HCT116 (cell line): ENCODE data around the gene TNPO1. TPM values are rescaled to one million over a fixed set of nuclear protein-coding genes. Genes with fewer than 3 reads are reported as not detected.

Experiments
- ATAC-seq: fragments of 200-7000 bp; cut with Tn5 transposase; 2 replicates; pipeline ENCODE4 v1.9.1; 2020; ENCODE audit warnings: mild to moderate bottlenecking, moderate library complexity
- BruUV-seq: library from RNA; stranded (reverse); fragments of 400-500 nt; replicated peaks from 2 replicates; lab custom pipeline; 2021; lab: Mats Ljungman, UMichigan
- CTCF ChIA-PET: fragments of 300-600 bp; sonication (Branson Sonifier 250); formaldehyde crosslinking; loops from one replicate; lab custom pipeline; 2021; ENCODE audit warnings: antibody characterized with exemption; lab: Charles Lee
- POLR2A ChIA-PET: fragments of 300-600, 350-600 bp; sonication (Branson Sonifier 250); formaldehyde crosslinking; loops from one replicate; lab custom pipeline; 2021; ENCODE audit warnings: antibody characterized with exemption; lab: Charles Lee
- RAD21 ChIA-PET, 2 experiments: fragments of 300-600 bp; sonication (Branson Sonifier 250); formaldehyde crosslinking; loops; one replicate each; lab custom pipeline; 2023; ENCODE audit warnings: low total read pairs in 2 of 2; ENCODE audit not compliant: uncharacterized antibody in 2 of 2, unreplicated experiment in 2 of 2, low non-redundant PET in 1 of 2; lab: Charles Lee
- DNase-seq: peaks from one replicate; pipeline ENCODE4 v3.0.0-alpha.2; 2010; ENCODE audit warnings: low read depth, low spot score
- H2AFZ ChIP-seq: fragments of 200-600 bp; shearing (Covaris generic), sonication (generic); 2 replicates; pipeline ENCODE4 v1.6.1; 2017; ENCODE audit warnings: low read depth, mixed run types, mixed read lengths, antibody characterized with exemption, low read length; ENCODE audit not compliant: poor library complexity, severe bottlenecking
- H3K27ac ChIP-seq: 2 replicates; pipeline ENCODE4 v1.5.1; 2012; ENCODE audit warnings: low read depth, low read length
- H3K27me3 ChIP-seq: fragments of 200-600 bp; sonication (generic); 2 replicates; pipeline ENCODE4 v1.6.1; 2016; ENCODE audit warnings: mixed run types, low read length, mixed read lengths; ENCODE audit not compliant: insufficient read depth
- H3K36me3 ChIP-seq, 2 experiments: fragments of 200-500 bp in 1 of 2; fragments of 200-600 bp in 1 of 2; sonication (Bioruptor generic) in 1 of 2; sonication (generic) in 1 of 2; 2 replicates each; pipeline versions ENCODE4 v1.5.1 to v1.6.1; 2014 to 2016; ENCODE audit warnings: low read length in 2 of 2, inconsistent platforms in 1 of 2, mixed read lengths in 1 of 2, mixed run types in 1 of 2; ENCODE audit not compliant: insufficient read depth in 2 of 2, control insufficient read depth in 1 of 2
- H3K4me1 ChIP-seq, 2 experiments: fragments of 200-600 bp in 1 of 2; sonication (generic) in 1 of 2; 2 replicates each; pipeline versions ENCODE4 v1.5.1 to v1.6.1; 2012 to 2017; ENCODE audit warnings: low read length in 2 of 2, inconsistent platforms in 1 of 2, mild to moderate bottlenecking in 1 of 2, mixed read lengths in 1 of 2, mixed run types in 1 of 2, moderate library complexity in 1 of 2; ENCODE audit not compliant: insufficient read depth in 2 of 2, control insufficient read depth in 1 of 2
- H3K4me2 ChIP-seq: fragments of 200-600 bp; sonication (generic); 2 replicates; pipeline ENCODE4 v1.6.1; 2017; ENCODE audit warnings: mixed run types, low read length, mixed read lengths
- H3K4me3 ChIP-seq, 2 experiments: fragments of 200-600 bp in 1 of 2; sonication (generic) in 1 of 2; replicated peaks in 1 of 2; 2 replicates each; pipeline ENCODE4 v1.5.1; 2011 to 2016; ENCODE audit warnings: low read length in 2 of 2, control low read depth in 1 of 2, low read depth in 1 of 2, mild to moderate bottlenecking in 1 of 2, mixed read lengths in 1 of 2, mixed run types in 1 of 2
- H3K79me2 ChIP-seq: fragments of 200-600 bp; sonication (generic); 2 replicates; pipeline ENCODE4 v1.6.1; 2017; ENCODE audit warnings: mild to moderate bottlenecking, mixed run types, low read length, moderate library complexity, mixed read lengths; ENCODE audit not compliant: insufficient read depth
- H3K9ac ChIP-seq: fragments of 200-600 bp; sonication (generic); 2 replicates; pipeline ENCODE4 v1.6.1; 2016; ENCODE audit warnings: low read length, mixed read lengths
- H3K9me2 ChIP-seq: fragments of 200-600 bp; sonication (generic), shearing (Covaris generic); 2 replicates; pipeline ENCODE4 v1.6.1; 2017; ENCODE audit warnings: mixed run types, mild to moderate bottlenecking, moderate library complexity; ENCODE audit not compliant: insufficient read depth
- H3K9me3 ChIP-seq, 2 experiments: fragments of 200-500 bp in 1 of 2; fragments of 200-600 bp in 1 of 2; sonication (Bioruptor generic) in 1 of 2; sonication (generic) in 1 of 2; 2 replicates each; pipeline ENCODE4 v1.6.1; 2014 to 2017; ENCODE audit warnings: low read length in 2 of 2, mixed read lengths in 2 of 2, inconsistent platforms in 1 of 2, low read depth in 1 of 2, mild to moderate bottlenecking in 1 of 2, mixed run types in 1 of 2, moderate library complexity in 1 of 2; ENCODE audit not compliant: control insufficient read depth in 1 of 2, insufficient read depth in 1 of 2
- H4K20me1 ChIP-seq: fragments of 200-600 bp; sonication (generic), shearing (Covaris generic); 2 replicates; pipeline ENCODE4 v1.6.1; 2017; ENCODE audit warnings: mixed run types, mild to moderate bottlenecking, moderate library complexity; ENCODE audit not compliant: insufficient read depth
- CEBPB ChIP-seq: IDR thresholded peaks from 2 replicates; pipeline ENCODE4 v1.6.1; 2012; ENCODE audit warnings: low read depth
- EZH2 ChIP-seq: fragments of 200-600 bp; sonication (generic); IDR thresholded peaks from 2 replicates; pipeline ENCODE4 v1.6.1; 2017; ENCODE audit warnings: antibody characterized with exemption, mixed run types
- FOSL1 ChIP-seq: IDR thresholded peaks from 2 replicates; pipeline ENCODE4 v1.6.1; 2012; ENCODE audit warnings: low read depth
- JUND ChIP-seq: IDR thresholded peaks from 2 replicates; pipeline ENCODE4 v1.6.1; 2012
- POLR2AphosphoS5 ChIP-seq: IDR thresholded peaks from 2 replicates; pipeline ENCODE4 v1.6.1; 2011; ENCODE audit warnings: mild to moderate bottlenecking, low read depth, low read length, moderate library complexity
- REST ChIP-seq: IDR thresholded peaks from 2 replicates; pipeline ENCODE4 v1.6.1; 2012; ENCODE audit warnings: low read depth
- ZBTB33 ChIP-seq: IDR thresholded peaks from 2 replicates; pipeline ENCODE4 v1.6.1; 2011; ENCODE audit warnings: mild to moderate bottlenecking, low read length, moderate library complexity; ENCODE audit not compliant: insufficient replicate concordance; ENCODE audit errors: extremely low read depth
- ZFX ChIP-seq: fragments of 450-650 bp; IDR thresholded peaks from 2 replicates; pipeline ENCODE4 v1.6.1; 2017
- intact Hi-C: fragments of 100-400 bp; cut with micrococcal nuclease; formaldehyde crosslinking; loops from 2 replicates; pipeline ENCODE4 v1.10.0; 2022
- total RNA-seq: library from RNA; stranded (reverse); gene quantifications from one replicate; pipeline ENCODE4 v1.2.1, GENCODE V29; 2021; ENCODE audit not compliant: unreplicated experiment

The TNPO1 gene
- total RNA-seq, 1 experiment from 2014 or later: 104 TPM

- Histone ChIP-seq H3K4me2 (no peak overlapping the region), H3K9me3 (no peaks in the 10 kb centered on the region), H3K4me3 (no peak overlapping the region), H3K27ac (no peak overlapping the region), H3K36me3 (no peaks in the 10 kb centered on the region), H3K27me3 (no peaks in the 10 kb centered on the region), H3K9ac (no peak overlapping the region), H3K4me1 (no peaks in the 10 kb centered on the region), H4K20me1 (no peaks in the 10 kb centered on the region), H2AFZ (no peak overlapping the region)
- BruUV-seq: no TSS peak
- DNase-seq (no peak), ATAC-seq (no peak)
- POLR2A ChIA-PET: no interaction called here
- RAD21 ChIA-PET: no interaction called here
- TF ChIP-seq CEBPB (no peak), ZBTB33 (no peak), JUND (no peak), POLR2AphosphoS5 (0 out of 2 replicates have a peak, but pooled peaks have one; percentile 27)
- TF ChIP-seq, all 23 proteins: peak for 1
- CTCF ChIA-PET: no interaction called here
- intact Hi-C loops: no loop called here
- no peaks in the 10 kb centered on the region for H3K9me2 ChIP-seq
- no peaks in the 10 kb centered on the region for H3K79me2 ChIP-seq
Measured at GRCh38 chr5:72917371-72917776, 100.9 kb downstream of the TNPO1 start.

GRCh38 chr5:72920690-72921502 lies 104.4 kb downstream of the TNPO1 start:
- Histone ChIP-seq H3K9me3 (no peaks in the 10 kb centered on the region), H3K4me2 (no peak overlapping the region), H3K36me3 (no peaks in the 10 kb centered on the region), H2AFZ (no peak overlapping the region), H3K27ac (no peak overlapping the region), H3K27me3 (no peaks in the 10 kb centered on the region), H3K9me2 (no peaks in the 10 kb centered on the region), H3K4me1 (no peaks in the 10 kb centered on the region), H4K20me1 (no peaks in the 10 kb centered on the region), H3K79me2 (no peaks in the 10 kb centered on the region), H3K4me3 (no peak overlapping the region), H3K9ac (no peak overlapping the region)
- RAD21 ChIA-PET: interaction anchor here in 1 of 2 experiments (1.9 kb wide), 1 partner anchor 296 kb away, joined by 6 read pairs; no protein-coding TSS in a partner anchor
- POLR2A ChIA-PET: interaction anchor here (1.6 kb wide), 1 partner anchor 34 kb away, joined by 5 read pairs; no protein-coding TSS in a partner anchor
- intact Hi-C loops: loop anchor here (1.0 to 10.0 kb wide), 6 partner anchors 154 to 871 kb away; no protein-coding TSS in a partner anchor
- CTCF ChIA-PET: interaction anchor here (0.6 to 2.6 kb wide), 8 partner anchors 31 to 530 kb away, joined by 3 to 24 read pairs (median 4); no protein-coding TSS in a partner anchor
- BruUV-seq: no TSS peak
- DNase-seq: peak; percentile 26
- peak; percentile 84 for ATAC-seq
- TF ChIP-seq ZFX: no peak
- TF ChIP-seq REST: no peak
- TF ChIP-seq FOSL1: no peak
- TF ChIP-seq EZH2: no peak
- no peak for TF ChIP-seq ZBTB33
